Stimulated activated CD4-positive, alpha-beta T cell treated with anti-CD3 and anti-CD28 coated beads, Interleukin-2, amount 100 ng/mL, for 4 hours (primary cell): ENCODE results near the gene RAB30.

Experiments
- DNase-seq: peaks from one replicate; pipeline ENCODE4 v3.0.0-alpha.2; 2020; ENCODE audit warnings: low read depth

Gene RAB30

DNA sequence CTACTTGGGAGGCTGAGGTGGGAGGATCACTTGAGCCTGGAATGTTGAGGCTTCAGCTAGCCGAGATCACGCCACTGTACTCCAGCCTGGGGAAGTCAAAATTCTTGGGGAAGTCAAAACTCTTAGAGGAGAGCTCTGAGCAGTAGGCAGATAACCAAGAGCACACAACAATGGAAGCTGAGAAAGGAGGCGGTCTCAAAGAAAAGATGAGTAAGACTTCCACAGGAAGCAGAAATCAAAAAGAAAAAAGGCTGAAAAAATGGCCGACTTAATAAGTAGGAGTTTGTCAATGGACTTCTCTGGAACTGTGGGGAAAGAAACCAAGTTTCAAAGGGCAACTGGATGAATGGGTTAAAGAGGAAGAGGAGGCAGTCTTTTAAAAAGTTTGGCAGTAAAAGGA, 32.1 kb downstream of the RAB30 start:
- no peak for DNase-seq

DNA sequence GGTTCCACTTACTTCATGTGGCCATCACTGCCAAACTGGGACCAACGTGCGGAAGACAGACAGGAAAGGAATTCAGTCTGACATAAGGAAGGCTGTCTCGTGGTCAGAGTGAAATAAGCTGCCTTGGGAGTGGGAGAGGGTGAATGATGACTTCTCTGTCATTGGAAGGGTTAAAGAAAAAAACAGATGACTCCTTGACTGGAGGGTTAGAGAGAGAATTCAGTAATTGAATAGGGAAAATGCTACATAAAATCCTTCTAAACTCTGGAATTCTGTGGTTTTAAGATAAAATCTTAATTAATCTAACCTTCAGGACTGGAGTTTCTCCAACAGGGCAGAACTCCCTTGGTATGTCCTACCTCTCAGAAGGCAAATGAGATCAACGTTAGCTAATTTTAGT, 33.8 kb downstream of the RAB30 start:
- DNase-seq = no peak

DNA sequence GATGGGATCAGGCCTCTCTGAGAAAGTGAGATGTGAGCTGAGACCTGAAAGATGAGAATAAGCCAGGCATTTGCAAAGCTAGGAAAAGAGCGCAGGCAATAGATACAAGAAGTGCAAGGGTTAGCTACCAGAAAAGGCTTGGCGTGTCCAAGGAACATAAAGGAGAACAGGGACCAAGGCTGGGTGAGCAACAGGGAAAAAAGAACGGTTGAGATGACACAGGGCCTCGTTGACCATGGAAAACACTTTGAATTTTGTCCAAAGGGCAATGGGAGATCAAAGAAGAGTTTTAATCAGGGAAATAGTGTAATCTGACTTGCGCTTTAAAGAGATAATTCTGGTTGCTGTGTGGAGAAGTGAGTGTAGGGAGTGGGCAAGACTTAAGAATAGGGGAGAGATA, 35.0 kb downstream of the RAB30 start:
- no peak for DNase-seq

DNA sequence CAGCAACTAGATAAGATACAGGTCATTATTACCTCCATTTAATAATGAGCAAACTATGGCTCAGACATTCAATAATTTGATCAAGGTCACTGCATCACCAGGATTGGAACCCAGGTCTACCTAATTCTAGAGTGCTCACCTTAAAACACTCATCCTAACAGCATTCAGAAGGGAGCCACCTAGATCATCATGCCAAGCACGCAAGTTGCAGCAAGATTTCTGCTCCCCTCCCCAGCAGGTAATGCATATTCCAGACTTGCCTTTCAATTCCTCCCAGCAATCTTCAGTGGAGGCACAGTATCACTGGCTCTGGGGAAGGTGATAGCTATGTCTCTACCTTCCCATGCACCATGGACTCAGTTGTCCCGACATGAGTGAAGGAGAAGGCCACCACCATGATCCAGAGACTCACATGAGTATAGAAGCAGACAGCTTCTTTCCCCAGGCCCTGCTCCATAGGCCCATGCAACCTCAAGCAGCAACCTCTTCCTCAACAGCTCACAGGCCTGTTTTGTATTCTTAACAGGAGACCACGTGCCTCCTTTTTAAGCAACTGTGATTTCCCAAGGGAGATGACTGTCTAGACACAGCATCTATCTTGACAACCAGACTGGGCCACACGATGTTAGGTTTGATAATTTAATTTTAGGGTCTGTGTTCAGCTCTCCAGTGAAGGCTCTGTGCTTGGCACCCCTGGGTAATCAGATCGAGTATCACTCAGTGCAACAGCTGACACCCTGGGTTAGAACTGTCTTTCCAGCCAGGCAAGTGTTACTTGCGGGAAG, 36.4 kb downstream of the RAB30 start:
- no peak for DNase-seq

DNA sequence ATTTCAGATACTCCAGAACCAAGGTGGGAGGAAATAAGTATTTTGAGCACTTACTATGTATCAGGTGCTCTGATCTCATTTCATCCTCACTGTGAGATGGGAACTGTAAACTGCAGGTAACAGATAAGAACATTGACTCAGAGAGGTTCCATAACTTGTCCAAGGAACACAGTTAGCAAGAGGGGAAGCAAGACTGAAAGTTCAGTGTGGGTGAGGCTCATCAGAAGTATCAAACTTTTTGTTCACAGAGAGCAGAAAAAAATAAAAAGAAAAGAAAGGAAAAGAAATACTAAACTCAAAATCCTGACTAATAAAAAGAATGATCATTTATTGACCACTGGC, 37.1 kb downstream of the RAB30 start:
- no peak for DNase-seq

DNA sequence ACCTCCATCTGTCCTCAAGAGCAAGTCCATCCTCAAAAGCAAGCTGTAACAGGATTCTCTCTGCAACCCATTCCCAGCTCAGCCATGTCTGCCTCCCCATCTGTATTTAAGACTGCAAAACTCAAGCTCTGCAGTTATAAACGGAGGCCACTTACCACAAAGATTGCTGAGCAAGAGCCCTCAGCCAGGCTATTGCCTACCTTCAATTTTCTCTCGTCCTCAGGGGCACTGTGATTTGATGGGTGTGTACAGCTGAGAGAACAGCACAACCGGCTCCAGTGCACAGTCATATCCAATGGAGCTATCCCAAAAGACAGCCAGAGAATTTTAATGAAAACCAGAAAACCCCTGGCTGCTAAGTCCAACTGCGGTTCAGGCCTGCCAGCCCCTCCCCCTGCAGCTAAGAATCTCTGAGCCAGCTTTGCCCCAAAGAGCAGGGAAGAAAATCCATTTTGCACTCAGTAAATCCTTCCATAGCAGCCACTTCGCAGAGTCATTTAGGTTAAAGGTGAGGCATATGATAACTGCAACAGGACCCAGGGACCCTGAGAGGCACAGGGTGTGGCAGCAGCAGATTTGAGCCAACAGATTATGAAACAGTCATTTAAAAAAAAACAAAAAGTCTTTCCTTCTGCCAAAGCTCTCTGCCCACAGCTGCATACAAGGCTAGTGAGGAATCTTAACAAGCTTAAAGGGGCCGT, 37.6 kb downstream of the RAB30 start:
- no peak for DNase-seq

DNA sequence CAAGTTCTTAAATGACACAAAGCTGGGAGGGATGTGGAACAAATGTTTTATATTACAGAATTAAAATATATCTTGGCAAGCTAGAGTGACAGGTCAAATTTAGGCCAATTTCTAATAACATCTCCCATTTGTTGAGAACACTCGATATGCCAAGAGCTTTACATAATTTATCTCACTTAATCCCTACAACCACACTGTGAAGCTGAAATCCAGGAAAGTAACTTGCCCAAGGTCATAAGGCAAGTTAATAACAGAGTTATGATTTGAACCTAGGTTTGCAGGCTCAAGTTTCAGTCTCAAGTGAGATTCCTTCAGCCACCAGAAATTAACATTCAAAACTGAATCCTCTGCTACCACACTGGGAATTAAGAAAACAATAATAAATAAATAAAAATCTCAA, 38.3 kb downstream of the RAB30 start:
- DNase-seq = no peak

DNA sequence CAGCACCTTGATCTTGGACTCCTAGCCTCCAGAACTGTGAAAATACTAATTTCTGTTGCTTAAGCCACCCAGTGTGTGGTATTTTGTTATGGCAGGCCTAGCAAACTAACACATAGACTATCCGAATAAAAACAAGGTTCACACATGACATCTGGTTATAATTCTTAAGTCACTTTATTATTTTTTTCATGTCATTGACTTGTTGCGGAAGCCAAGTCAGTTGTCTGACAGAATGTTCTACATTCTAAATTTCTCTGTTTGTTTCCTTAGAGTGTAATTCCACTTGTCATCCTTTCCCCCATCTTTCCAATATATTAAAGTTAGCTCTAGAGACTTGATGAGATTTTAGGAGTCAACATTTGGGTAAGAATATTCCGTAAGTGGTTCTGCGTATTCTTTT, 40.6 kb downstream of the RAB30 start:
- DNase-seq = no peak

DNA sequence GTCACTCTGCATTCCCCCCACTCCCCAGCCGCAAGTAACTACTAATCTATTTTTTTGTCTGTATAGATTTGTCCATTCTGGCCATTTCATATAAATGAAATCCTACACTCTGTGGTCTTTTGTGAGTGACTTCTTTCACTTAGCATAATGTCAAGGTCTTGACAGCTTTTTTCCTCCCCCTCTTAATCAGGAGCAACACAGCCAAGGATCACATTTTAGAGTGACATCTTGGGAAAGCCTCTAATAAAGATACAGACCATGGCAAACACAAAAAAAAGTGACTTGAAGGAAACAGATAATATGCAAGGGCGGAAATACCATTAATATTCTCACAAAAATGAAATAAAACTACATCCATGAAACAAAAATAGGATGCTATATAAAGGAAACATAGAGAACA, 43.9 kb downstream of the RAB30 start:
- DNase-seq = no peak

DNA sequence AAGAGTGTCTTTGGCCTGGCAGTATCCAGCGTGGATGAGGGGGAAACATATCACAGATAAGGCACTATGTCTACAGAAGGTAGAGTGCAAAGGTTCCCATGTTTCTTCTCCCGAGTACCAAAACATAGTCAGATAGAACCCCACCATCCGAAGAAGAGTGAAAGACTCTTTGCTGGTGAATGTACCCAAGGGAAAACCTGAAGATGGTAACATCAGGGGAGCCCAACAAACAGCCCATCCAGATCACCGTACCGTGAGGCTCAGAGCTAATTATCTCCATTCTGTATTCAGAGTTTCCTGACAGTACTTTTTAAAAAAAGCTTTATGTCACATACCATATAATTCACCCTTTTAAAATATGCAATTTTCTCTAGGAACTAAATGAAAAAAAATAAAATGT, 44.4 kb downstream of the RAB30 start:
- no peak for DNase-seq

DNA sequence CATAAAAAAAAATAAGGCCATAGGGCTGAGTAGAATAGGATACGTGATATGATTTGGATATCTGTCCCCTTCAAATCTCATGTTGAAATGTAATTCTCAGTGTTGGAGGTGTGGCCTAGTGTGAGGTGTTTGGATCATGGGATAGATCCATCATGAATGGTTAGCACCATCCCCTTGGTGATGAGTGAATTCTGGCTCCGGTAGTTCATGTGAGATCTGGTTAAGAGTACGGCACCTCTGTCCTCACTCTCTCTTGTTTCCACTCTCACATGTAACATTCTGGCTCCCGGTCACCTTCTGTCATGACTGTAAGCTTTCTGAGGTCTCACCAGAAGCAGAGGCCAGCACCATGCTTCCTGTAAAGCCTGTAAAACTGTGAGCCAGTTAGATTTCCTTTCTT, 45.5 kb downstream of the RAB30 start:
- no peak for DNase-seq

DNA sequence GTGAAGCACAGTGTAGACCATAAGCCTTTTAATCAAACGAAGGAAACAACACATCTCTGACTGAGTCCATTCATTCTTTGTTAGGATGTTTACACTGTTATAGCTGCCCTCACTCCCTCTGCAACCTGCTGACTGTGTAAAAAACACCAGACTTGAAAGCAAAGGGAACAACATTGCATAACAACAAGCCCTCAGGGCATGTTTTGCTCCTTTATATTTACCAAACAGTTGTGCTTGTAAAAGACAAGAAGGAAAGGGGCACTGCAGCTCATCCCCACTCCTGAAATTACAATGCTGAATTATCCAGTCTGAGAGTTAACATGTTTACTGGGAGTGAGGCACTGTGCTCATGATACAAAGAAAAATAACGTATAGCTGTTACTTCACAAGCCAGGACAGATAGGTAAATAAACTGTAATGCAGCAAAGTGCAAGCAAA, 46.4 kb downstream of the RAB30 start:
- DNase-seq = no peak

DNA sequence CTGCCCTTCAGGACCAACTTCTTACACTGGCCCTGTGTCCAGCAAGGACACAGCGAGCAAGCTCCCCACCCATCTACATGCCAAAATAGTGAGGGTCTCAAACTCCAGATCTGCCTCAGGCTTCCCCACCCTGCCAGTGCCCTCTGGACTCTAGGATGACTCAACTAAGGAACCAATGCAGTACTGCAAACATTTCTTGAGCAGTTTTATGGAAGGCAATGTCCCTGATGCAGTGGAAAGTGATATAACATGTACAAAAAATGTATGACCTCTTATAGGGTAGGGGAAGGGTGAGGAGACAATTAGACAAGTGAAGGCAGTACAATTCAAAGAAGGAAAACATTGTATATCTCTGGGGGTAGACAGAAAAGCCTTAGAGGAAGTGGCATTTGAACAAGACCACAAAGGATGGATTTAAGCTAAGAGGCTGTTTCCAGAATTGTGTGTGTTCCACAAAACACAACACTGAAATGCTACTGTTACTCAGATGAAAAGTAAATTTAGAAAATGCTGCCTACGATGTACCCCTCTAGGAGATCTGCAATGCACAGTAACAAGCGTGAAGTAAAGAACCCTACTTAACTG, 47.3 kb downstream of the RAB30 start:
- DNase-seq = no peak

DNA sequence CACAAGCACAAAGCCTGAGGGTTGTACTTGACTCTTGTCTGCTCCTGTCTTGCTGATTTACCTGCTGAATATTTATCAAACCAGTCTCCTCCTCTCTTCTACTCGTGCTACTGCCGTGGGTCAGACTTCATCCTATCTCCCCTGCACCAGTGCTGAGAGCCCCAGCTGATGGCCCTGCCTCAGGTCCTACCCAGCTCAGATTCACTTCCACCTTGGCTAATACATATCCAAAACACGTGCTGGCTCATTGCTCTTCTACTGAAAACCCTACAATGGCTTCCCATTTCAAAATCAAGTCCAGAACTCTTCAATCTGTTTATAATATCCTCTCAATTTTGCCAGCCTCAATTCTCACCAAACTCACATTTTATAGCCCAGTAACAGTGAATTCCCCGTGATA, 48.3 kb downstream of the RAB30 start:
- no peak for DNase-seq

DNA sequence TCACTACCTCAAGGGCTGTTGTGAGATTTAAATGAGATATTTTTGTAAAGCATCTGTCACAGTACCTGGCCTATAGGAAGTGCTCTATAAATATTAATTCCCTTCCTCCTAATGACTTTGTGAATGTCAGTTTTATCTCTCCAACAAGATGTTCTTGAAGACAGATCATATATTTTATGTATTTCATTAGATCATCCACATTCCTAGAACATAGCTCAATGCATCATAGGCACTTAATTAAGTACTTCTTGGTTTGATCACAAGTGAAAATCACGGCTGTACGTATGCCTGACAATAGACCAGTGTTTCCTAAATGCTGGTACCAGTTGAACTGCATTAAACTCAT, 49.9 kb downstream of the RAB30 start:
- no peak for DNase-seq

DNA sequence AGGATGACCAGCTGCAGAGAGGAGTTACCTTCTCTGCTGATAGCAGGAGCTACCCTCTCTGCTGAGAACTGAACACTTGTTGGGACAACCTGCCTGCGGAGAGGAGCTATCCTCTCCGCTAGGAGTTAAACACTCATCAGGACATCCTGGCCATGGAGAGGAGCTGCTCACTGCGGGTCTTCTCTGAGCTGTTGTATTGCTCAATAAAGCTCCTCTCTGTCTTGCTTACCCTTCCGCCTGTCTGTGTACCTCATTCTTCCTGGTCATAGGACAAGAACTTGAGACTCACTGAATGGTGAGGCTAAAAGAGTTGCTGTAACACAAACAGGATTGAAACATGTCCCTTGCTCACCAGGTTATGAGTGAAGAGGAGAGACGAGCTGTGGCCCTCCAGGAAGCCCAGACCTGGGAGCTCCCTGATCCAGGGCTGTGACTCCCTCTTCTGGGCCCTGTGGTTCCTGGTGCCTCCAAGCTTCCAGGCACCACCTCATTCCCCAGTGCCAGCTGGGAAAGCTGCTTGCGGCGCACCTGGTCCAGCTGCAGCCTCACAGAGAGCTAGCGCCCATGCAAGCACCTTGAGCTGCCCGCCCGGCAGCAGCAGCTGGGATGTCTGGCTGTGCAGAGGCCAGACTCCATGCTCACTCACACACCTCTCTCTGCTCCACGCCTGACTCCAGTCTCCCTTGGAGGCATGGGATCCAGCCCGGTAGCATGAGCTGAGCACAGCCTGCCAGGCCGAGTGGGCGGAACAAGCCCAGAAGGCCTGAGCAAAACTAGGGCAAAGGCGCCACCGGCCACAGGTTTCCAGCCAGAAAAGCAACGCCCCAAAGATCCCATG, 50.5 kb downstream of the RAB30 start:
- no peak for DNase-seq

DNA sequence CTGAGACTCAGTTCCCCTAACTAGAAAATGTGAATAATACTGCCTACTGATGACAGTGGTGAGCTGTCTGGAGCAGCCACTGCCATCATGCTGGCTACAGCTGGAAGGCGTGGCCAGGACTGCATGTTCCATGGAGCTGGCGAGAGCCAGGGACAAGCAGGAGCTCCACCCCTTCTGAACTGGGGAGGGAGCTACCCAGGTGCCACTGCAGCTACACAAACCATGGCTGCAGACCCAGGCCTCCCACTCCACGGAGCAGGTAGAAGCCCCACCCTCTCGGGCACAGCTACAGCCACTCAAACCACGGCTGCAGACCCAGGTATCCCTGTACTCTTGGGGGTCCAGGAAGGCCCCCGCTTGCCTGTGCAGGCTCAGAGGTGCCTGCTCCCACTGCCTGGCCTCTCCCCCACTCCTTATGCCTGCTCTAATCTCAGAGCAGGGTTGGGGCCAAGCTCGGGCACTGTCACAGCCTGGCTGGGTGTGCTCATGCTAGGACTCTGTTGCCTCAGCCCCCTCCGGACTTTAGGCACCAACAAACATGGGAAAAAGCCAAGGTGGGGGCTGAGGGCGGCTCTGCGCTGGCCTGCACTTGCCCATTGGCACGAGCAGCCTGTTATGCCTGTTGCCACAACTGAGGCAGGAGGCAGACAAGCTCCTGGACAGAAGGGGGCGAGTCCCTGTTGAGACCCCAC, 51.7 kb downstream of the RAB30 start:
- DNase-seq = no peak

DNA sequence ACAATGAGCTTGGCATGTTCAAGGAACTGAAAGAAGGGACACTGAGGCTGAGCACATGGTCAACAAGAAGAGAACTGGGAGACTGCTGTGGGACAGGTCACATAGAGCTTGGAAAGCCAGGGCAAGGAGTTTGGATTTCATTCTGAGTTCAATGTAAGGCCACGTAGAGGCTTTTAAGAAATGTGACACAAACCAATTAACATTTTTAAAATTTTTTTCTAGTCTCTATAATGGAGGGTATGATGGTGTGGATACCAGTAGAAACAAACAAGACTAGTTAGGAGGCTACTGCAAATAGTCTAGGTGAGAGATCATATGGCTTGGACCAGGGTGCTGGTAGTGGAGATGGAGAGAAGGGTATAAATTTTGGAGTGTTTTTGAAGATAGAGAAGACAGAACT, 56.7 kb downstream of the RAB30 start:
- DNase-seq = no peak

DNA sequence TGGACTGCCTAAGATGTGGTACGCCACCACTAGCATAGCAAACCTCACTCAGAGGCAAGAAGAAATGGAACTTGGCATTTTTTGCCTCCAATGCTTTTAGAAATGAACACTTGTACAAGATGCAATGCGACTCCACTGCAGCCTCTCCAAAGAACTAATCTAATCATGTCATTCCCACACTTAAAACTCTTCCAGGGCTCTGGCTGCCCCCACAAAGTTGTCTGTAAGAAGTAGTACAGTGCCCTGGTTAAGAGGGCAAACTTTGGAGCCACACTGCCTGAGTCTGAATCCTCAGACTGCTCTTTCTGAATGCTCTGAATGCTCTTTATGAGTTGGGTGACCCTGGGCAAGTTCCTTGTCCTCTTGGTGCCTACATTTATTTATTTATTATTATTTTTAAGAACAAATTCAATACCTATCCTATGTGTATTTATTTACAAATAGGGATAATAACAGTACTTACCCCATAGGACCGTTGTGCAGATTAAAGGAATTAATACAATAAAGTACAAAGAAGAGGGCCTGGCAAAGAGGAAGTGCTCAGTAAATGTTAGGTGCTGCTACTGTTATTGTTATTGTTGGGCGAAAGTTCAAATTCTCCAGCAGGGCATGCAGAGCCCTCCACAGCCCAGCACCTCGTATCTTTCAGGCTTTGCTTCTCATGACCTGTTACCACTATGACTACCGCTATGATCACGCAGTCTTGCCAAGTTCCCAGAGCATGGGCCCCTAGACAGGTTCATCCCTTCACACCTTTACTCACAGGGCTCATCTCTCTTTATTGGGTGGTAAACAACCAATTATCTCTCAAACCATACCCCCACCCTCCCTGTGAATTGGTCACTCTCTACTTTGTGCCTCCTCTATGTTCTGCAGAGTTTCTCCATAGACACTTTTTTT, 59.3 kb downstream of the RAB30 start:
- DNase-seq = no peak

DNA sequence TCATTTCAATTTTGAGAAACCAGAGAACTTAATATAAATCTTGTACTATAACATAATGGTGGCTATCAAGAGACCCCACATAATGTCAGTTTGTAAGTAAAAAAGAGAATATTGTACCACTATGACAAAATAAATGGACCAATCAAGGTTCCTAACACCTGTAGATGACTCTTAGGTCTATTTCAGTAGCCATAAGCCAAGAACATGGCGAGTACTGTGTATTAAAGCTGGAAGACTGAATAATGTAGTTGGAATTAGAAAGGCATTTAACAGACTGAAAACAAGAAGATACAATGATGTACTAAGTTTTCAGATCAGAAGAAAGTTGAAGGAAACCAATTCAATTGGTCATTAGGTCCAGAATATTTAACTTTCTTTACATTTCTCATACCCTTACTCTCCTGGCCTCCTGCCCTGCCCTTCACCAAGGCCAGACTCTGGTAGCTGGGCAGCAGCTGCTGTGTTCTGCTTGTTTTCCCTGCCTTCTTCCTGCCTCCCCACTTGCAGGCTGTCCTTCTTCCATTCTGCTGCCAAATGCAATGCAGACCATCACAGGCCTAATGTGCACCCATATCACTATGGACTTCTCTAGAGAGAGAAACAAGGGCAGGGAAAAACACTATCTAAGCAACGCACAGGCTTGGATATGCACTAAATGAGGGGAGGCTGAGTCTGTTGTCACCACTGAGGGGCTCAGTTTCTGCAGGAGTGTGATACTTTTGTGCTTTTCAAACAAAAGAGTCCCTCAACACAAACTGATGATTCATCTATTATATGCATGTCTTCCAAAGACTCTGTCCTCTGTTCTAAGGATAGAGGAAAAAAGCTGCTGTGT, 60.1 kb downstream of the RAB30 start:
- DNase-seq = no peak
